ENCODE data around the gene GABRB3. TPM values are rescaled to one million over a fixed set of nuclear protein-coding genes. Genes with fewer than 3 reads are reported as not detected.

The GABRB3 gene
- total and polyA plus RNA-seq, 2 donors (not counting 1 experiment from before 2014, with no cell fraction given) = 0.07 TPM; not detected in 1

DNA sequence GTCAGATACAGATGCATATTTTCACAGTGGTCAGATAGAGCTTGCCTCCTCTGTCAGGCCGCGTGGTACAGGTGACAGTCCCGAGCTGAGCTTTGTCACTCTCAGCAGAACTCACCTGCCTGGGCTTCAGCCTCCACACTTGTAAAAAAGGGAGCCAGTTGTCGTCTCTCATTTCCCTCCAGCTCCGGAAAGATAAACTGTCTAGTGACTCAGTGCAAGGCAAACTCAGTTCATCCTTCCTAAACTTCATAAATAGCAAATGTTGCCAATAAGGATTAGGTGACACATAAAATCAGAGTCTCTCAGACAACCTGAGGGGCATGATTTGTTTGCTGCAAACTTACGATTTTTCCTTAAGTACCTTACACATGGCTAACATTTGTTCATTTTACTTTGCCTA lies 116.8 kb downstream of the GABRB3 start:
- H3K27ac Mint-ChIP-seq = no peak overlapping the region
- intact Hi-C loops (cut with micrococcal nuclease) = no loop called here

DNA sequence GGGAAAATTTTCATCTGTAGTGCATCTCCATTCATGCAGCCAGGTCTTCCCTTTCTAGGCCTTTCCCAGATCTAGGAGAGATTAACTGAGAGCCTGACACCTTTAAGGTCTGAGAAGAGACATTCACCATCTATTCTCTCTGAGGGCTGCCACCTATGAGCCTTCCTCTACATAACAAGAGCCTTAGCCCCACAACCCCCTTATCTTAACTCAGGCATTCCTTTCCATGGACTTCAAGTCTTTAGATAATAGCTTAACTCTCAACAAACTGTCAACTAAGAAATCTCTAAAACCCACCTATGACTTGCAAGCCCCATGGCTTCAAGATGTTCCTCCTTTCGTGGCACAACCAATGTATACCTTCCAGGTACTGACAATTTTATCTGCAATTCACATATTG lies 121.0 kb downstream of the GABRB3 start:
- no peaks in the 10 kb centered on the region for H3K4me1 ChIP-seq (ENCODE audit: control insufficient read depth in 2 of 2, insufficient read depth in 2 of 2, low read length in 2 of 2)
- no peaks in the 10 kb centered on the region for H3K27me3 ChIP-seq (replicated peaks in 1 of 4; ENCODE audit: control extremely low read depth in 1 of 4, control insufficient read depth in 3 of 4, insufficient read depth in 4 of 4, low read length in 3 of 4)
- ChIA-PET POLR2A (no interaction called here), CTCF (no interaction called here)
- intact Hi-C loops (cut with micrococcal nuclease) = no loop called here
- Mint-ChIP-seq H3K9me3 (ENCODE audit: insufficient read depth) (peaks cover 9% of the 10 kb centered on the region), H3K27me3 (no peaks in the 10 kb centered on the region), H3K4me1 (no peaks in the 10 kb centered on the region), H3K4me3 (no peak overlapping the region), H3K27ac (no peak overlapping the region)
- no peak overlapping the region for H2AFZ ChIP-seq (ENCODE audit: insufficient read depth, low read depth, low read length, poor library complexity, severe bottlenecking)
- H3K36me3 ChIP-seq (replicated peaks in 1 of 2; ENCODE audit: control extremely low read depth in 1 of 2, control insufficient read depth in 1 of 2, extremely low read depth in 1 of 2, insufficient read depth in 2 of 2, low read length in 1 of 2) = no peaks in the 10 kb centered on the region
- TF ChIP-seq CTCF (IDR thresholded peaks at IDR 0.05) = no peak
- no peak for TF ChIP-seq EZH2 (IDR thresholded peaks at IDR 0.05; ENCODE audit: borderline replicate concordance, insufficient read depth, low read depth, low read length, poor library complexity, severe bottlenecking)
- peaks cover 0 to 13% (median 9%) of the 10 kb centered on the region in 3 donors for H3K9me3 ChIP-seq (ENCODE audit: control extremely low read depth in 1 of 3, control insufficient read depth in 2 of 3, insufficient read depth in 1 of 3, low read length in 2 of 3)
- H3K79me2 ChIP-seq (ENCODE audit: control insufficient read depth, insufficient read depth, low read length) = no peaks in the 10 kb centered on the region
- WGBS (ENCODE audit: insufficient coverage) = 80% methylated on average over 1 of the region's 1 CpG
- no peak overlapping the region for H3K27ac ChIP-seq (ENCODE audit: low read length in 2 of 2)
- H4K20me1 ChIP-seq (ENCODE audit: control insufficient read depth, insufficient read depth, low read length, poor library complexity, severe bottlenecking) = no peaks in the 10 kb centered on the region
- no peak overlapping the region for H3K4me2 ChIP-seq (replicated peaks; ENCODE audit: low read depth, low read length, poor library complexity, severe bottlenecking)
- no peak for DNase-seq
- H3K4me3 ChIP-seq (ENCODE audit: control extremely low read depth in 1 of 5, extremely low read depth in 1 of 5, insufficient read depth in 1 of 5, low read depth in 2 of 5, low read length in 4 of 5) = no peak overlapping the region
- H3K9ac ChIP-seq (ENCODE audit: low read length) = no peak overlapping the region
- no peak for ATAC-seq (ENCODE audit: low read depth)

More for the DNA sequence above, 116.8 kb downstream of the GABRB3 start:
- no peak overlapping the region for H3K4me3 Mint-ChIP-seq
- WGBS (ENCODE audit: insufficient coverage) = 95% methylated on average over 4 of the region's 6 CpGs
- POLR2A ChIA-PET = no interaction called here
- H3K4me1 Mint-ChIP-seq = no peaks in the 10 kb centered on the region
- DNase-seq (no peak), ATAC-seq (ENCODE audit: low read depth) (no peak)
- TF ChIP-seq EZH2 (IDR thresholded peaks at IDR 0.05; ENCODE audit: borderline replicate concordance, insufficient read depth, low read depth, low read length, poor library complexity, severe bottlenecking) = no peak
- no peak for TF ChIP-seq CTCF (IDR thresholded peaks at IDR 0.05)
- H3K36me3 ChIP-seq (replicated peaks in 1 of 2; ENCODE audit: control extremely low read depth in 1 of 2, control insufficient read depth in 1 of 2, extremely low read depth in 1 of 2, insufficient read depth in 2 of 2, low read length in 1 of 2) = no peaks in the 10 kb centered on the region
- H3K27me3 ChIP-seq (replicated peaks in 1 of 4; ENCODE audit: control extremely low read depth in 1 of 4, control insufficient read depth in 3 of 4, insufficient read depth in 4 of 4, low read length in 3 of 4) = no peaks in the 10 kb centered on the region
- H2AFZ ChIP-seq (ENCODE audit: insufficient read depth, low read depth, low read length, poor library complexity, severe bottlenecking) = no peak overlapping the region
- no peak overlapping the region for H3K9ac ChIP-seq (ENCODE audit: low read length)
- H3K4me3 ChIP-seq (ENCODE audit: control extremely low read depth in 1 of 5, extremely low read depth in 1 of 5, insufficient read depth in 1 of 5, low read depth in 2 of 5, low read length in 4 of 5) = no peak overlapping the region
- no peaks in the 10 kb centered on the region for H3K27me3 Mint-ChIP-seq
- CTCF ChIA-PET = no interaction called here
- no peaks in the 10 kb centered on the region for H3K79me2 ChIP-seq (ENCODE audit: control insufficient read depth, insufficient read depth, low read length)
- H3K4me1 ChIP-seq (ENCODE audit: control insufficient read depth in 2 of 2, insufficient read depth in 2 of 2, low read length in 2 of 2) = no peaks in the 10 kb centered on the region
- H3K27ac ChIP-seq (ENCODE audit: low read length in 2 of 2) = no peak overlapping the region
- peaks cover 0 to 9% (median 3%) of the 10 kb centered on the region in 3 donors for H3K9me3 ChIP-seq (ENCODE audit: control extremely low read depth in 1 of 3, control insufficient read depth in 2 of 3, insufficient read depth in 1 of 3, low read length in 2 of 3)
- no peak overlapping the region for H3K4me2 ChIP-seq (replicated peaks; ENCODE audit: low read depth, low read length, poor library complexity, severe bottlenecking)
- peaks cover 9% of the 10 kb centered on the region for H3K9me3 Mint-ChIP-seq (ENCODE audit: insufficient read depth)
- H4K20me1 ChIP-seq (ENCODE audit: control insufficient read depth, insufficient read depth, low read length, poor library complexity, severe bottlenecking) = no peaks in the 10 kb centered on the region

Measured in B cell (primary cell).